Hepatocyte (in vitro differentiated cells): ENCODE results near the gene LIX1. TPM values are rescaled to one million over a fixed set of nuclear protein-coding genes. Genes with fewer than 3 reads are reported as not detected.

Experiments used
- DNase-seq: peaks from one replicate; pipeline ENCODE4 v3.0.0-alpha.2; 2016; ENCODE audit warnings: low spot score
- H2AFZ ChIP-seq: fragments of 200-600 bp; sonication (generic); 2 replicates; pipeline ENCODE4 v1.6.0; 2016; ENCODE audit warnings: antibody characterized with exemption, mild to moderate bottlenecking
- H3K27ac ChIP-seq: fragments of 200-600 bp; sonication (generic); 2 replicates; pipeline ENCODE4 v1.5.1; 2016; ENCODE audit warnings: mild to moderate bottlenecking
- H3K27me3 ChIP-seq: fragments of 200-600 bp; sonication (generic); 2 replicates; pipeline ENCODE4 v1.6.1; 2016
- H3K36me3 ChIP-seq: fragments of 200-600 bp; sonication (generic); replicated peaks from 2 replicates; pipeline ENCODE4 v1.5.1; 2016; ENCODE audit warnings: low read depth; ENCODE audit not compliant: insufficient read depth
- H3K4me1 ChIP-seq: fragments of 200-600 bp; sonication (generic); 2 replicates; pipeline ENCODE4 v1.5.1; 2016; ENCODE audit warnings: mild to moderate bottlenecking, moderate library complexity; ENCODE audit not compliant: insufficient read depth
- H3K4me2 ChIP-seq: fragments of 200-600 bp; sonication (generic); 2 replicates; pipeline ENCODE4 v1.6.0; 2016
- H3K4me3 ChIP-seq: fragments of 200-600 bp; sonication (generic); 2 replicates; pipeline ENCODE4 v1.5.1; 2016; ENCODE audit warnings: mild to moderate bottlenecking
- H3K79me2 ChIP-seq: fragments of 200-600 bp; sonication (generic); 2 replicates; pipeline ENCODE4 v1.6.0; 2017; ENCODE audit warnings: mild to moderate bottlenecking
- H3K9me2 ChIP-seq: fragments of 200-600 bp; sonication (generic); replicated peaks from 2 replicates; pipeline ENCODE4 v1.6.0; 2017; ENCODE audit warnings: mild to moderate bottlenecking; ENCODE audit not compliant: insufficient read depth
- H3K9me3 ChIP-seq: fragments of 200-600 bp; sonication (generic); 2 replicates; pipeline ENCODE4 v1.5.1; 2016; ENCODE audit warnings: low read depth, mild to moderate bottlenecking
- H4K20me1 ChIP-seq: fragments of 200-600 bp; sonication (generic); 2 replicates; pipeline ENCODE4 v1.6.0; 2016; ENCODE audit warnings: mild to moderate bottlenecking; ENCODE audit not compliant: insufficient read depth, poor library complexity, severe bottlenecking
- CTCF ChIP-seq: fragments of 200-600 bp; sonication (generic); IDR thresholded peaks from 2 replicates; pipeline ENCODE4 v1.5.1; 2016; ENCODE audit warnings: antibody characterized with exemption, mild to moderate bottlenecking; ENCODE audit not compliant: poor library complexity
- EZH2 ChIP-seq: fragments of 200-600 bp; sonication (generic); IDR thresholded peaks from 2 replicates; pipeline ENCODE4 v1.6.1; 2016; ENCODE audit warnings: antibody characterized with exemption, mild to moderate bottlenecking, borderline replicate concordance
- EZH2phosphoT487 ChIP-seq: fragments of 200-600 bp; sonication (generic); IDR thresholded peaks from one replicate; pipeline ENCODE4 v1.6.1; 2018; ENCODE audit warnings: antibody characterized with exemption, mild to moderate bottlenecking, low read depth, moderate library complexity; ENCODE audit not compliant: unreplicated experiment, severe bottlenecking
- WGBS: methylation state at CpG from one replicate; pipeline ENCODE4 v1.1.6; 2016; ENCODE audit warnings: low lambda C conversion rate; ENCODE audit errors: missing lambda C conversion rate; 5-methylcytosine and 5-hydroxymethylcytosine counted together
- polyA plus RNA-seq: library from polyadenylated mRNA; unstranded; fragments of >200 nt; fragmentation: Nextera tagmentation; extraction: Ambion mirVana; gene quantifications from 2 replicates; pipeline ENCODE4 v1.2.1, GENCODE V29; 2016
- total RNA-seq: library from RNA; depleted of rRNA; stranded (reverse); fragments of >200 nt; gene quantifications from 2 replicates; pipeline ENCODE4 v1.2.3, GENCODE V29; 2014

Gene LIX1
- total and polyA plus RNA-seq, 2 experiments from 2014 or later: 4.3 to 6.2 TPM

- Histone ChIP-seq H3K36me3 (no peaks in the 10 kb centered on the region), H2AFZ (no peak overlapping the region), H3K4me1 (peaks cover 22% of the 10 kb centered on the region), H3K27ac (peak overlapping the region; percentile 17), H3K79me2 (no peaks in the 10 kb centered on the region), H3K4me2 (peak overlapping the region; percentile 28), H4K20me1 (no peaks in the 10 kb centered on the region), H3K9me3 (no peaks in the 10 kb centered on the region), H3K4me3 (no peak overlapping the region), H3K9me2 (no peaks in the 10 kb centered on the region), H3K27me3 (no peaks in the 10 kb centered on the region)
- no peak for TF ChIP-seq EZH2
- TF ChIP-seq EZH2phosphoT487: no peak
- no peak for TF ChIP-seq CTCF
- DNase-seq: no peak
- WGBS: 47% methylated on average over 2 of the region's 2 CpGs
Measured at GRCh38 chr5:97106216-97106581, 36.2 kb downstream of the LIX1 start.

- DNase-seq: no peak
- no peak overlapping the region for H3K27ac ChIP-seq
- no peaks in the 10 kb centered on the region for H4K20me1 ChIP-seq
- H3K79me2 ChIP-seq: no peaks in the 10 kb centered on the region
- H3K4me3 ChIP-seq: no peak overlapping the region
- no peaks in the 10 kb centered on the region for H3K9me3 ChIP-seq
- no peak overlapping the region for H2AFZ ChIP-seq
- no peaks in the 10 kb centered on the region for H3K36me3 ChIP-seq
- TF ChIP-seq EZH2: no peak
- no peak for TF ChIP-seq CTCF
- TF ChIP-seq EZH2phosphoT487: no peak
- H3K9me2 ChIP-seq: no peaks in the 10 kb centered on the region
- WGBS: 69% methylated on average over 13 of the region's 13 CpGs
- H3K4me1 ChIP-seq: peaks cover 23% of the 10 kb centered on the region
- peak overlapping the region; percentile 28 for H3K4me2 ChIP-seq
- no peaks in the 10 kb centered on the region for H3K27me3 ChIP-seq
Measured at GRCh38 chr5:97105501-97106215, 36.8 kb downstream of the LIX1 start.

GRCh38 chr5:97102010-97102470 is 40.4 kb downstream of the LIX1 start:
- no peak overlapping the region for H3K4me3 ChIP-seq
- WGBS: 38% methylated on average over 8 of the region's 8 CpGs

More at GRCh38 chr5:97102010-97102470, 40.4 kb downstream of the LIX1 start:
- DNase-seq: peak; percentile 43
- Histone ChIP-seq H3K9me2 (no peaks in the 10 kb centered on the region), H3K9me3 (no peaks in the 10 kb centered on the region), H3K4me1 (peaks cover 32% of the 10 kb centered on the region), H3K36me3 (no peaks in the 10 kb centered on the region), H3K27me3 (no peaks in the 10 kb centered on the region), H3K79me2 (no peaks in the 10 kb centered on the region), H2AFZ (no peak overlapping the region), H3K27ac (peak overlapping the region; percentile 65), H4K20me1 (no peaks in the 10 kb centered on the region), H3K4me2 (no peak overlapping the region)
- TF ChIP-seq CTCF: no peak
- TF ChIP-seq EZH2: no peak
- no peak for TF ChIP-seq EZH2phosphoT487
